SK-N-SH (cell line): ENCODE results near the gene CLCNKB. TPM values are rescaled to one million over a fixed set of nuclear protein-coding genes. Genes with fewer than 3 reads are reported as not detected.

ENCODE experiments used
- CTCF ChIA-PET: fragments of 300-600, 350-600 bp; formaldehyde crosslinking; extraction: SDS; loops from one replicate; lab custom pipeline; 2021; lab: Yijun Ruan, JAX
- POLR2A ChIA-PET: fragments of 350-600 bp; sonication (Branson Sonifier 250); formaldehyde crosslinking; extraction: SDS; loops from one replicate; lab custom pipeline; 2020; ENCODE audit warnings: antibody characterized with exemption, inconsistent platforms; lab: Yijun Ruan, JAX
- DNase-seq: peaks from one replicate; pipeline ENCODE4 v3.0.0; 2012
- H2AFZ ChIP-seq: fragments of 200-600 bp; sonication (generic); 2 replicates; pipeline ENCODE4 v1.8.1; 2016; ENCODE audit warnings: antibody characterized with exemption, mild to moderate bottlenecking, low read depth
- H3F3A ChIP-seq: fragments of 200-600 bp; sonication (generic); replicated peaks from 2 replicates; pipeline ENCODE3; 2016; ENCODE audit warnings: antibody characterized with exemption, mild to moderate bottlenecking; ENCODE audit not compliant: insufficient read depth
- H3K27ac ChIP-seq, 2 experiments: fragments of 200-500 bp in 1 of 2; fragments of 200-600 bp in 1 of 2; sonication (Bioruptor generic) in 1 of 2; sonication (generic), shearing (Covaris generic) in 1 of 2; 2 replicates each; pipeline versions ENCODE4 v1.5.1 to v1.6.1; 2014 to 2016; ENCODE audit warnings: low read depth in 2 of 2, inconsistent platforms in 1 of 2, low read length in 1 of 2, mild to moderate bottlenecking in 1 of 2, mixed read lengths in 1 of 2
- H3K27me3 ChIP-seq: fragments of 200-600 bp; sonication (generic), shearing (Covaris generic); 2 replicates; pipeline ENCODE4 v1.6.1; 2016; ENCODE audit warnings: mixed run types; ENCODE audit not compliant: insufficient read depth
- H3K36me3 ChIP-seq, 2 experiments: fragments of 200-500 bp in 1 of 2; fragments of 200-600 bp in 1 of 2; sonication (Bioruptor generic) in 1 of 2; sonication (generic) in 1 of 2; replicated peaks in 1 of 2; 2 replicates each; pipeline versions ENCODE3 to v1.5.1; 2014 to 2016; ENCODE audit warnings: low read length in 1 of 2, mild to moderate bottlenecking in 1 of 2; ENCODE audit not compliant: insufficient read depth in 2 of 2, control insufficient read depth in 1 of 2
- H3K4me1 ChIP-seq, 2 experiments: fragments of 200-500 bp in 1 of 2; fragments of 200-600 bp in 1 of 2; sonication (Bioruptor generic) in 1 of 2; sonication (generic), shearing (Covaris generic) in 1 of 2; 2 replicates each; pipeline versions ENCODE4 v1.5.1 to v1.6.1; 2014 to 2016; ENCODE audit warnings: low read depth in 1 of 2, low read length in 1 of 2, mixed run types in 1 of 2; ENCODE audit not compliant: insufficient read depth in 2 of 2, control insufficient read depth in 1 of 2
- H3K4me2 ChIP-seq: fragments of 200-600 bp; sonication (generic), shearing (Covaris generic); 2 replicates; pipeline ENCODE4 v1.6.1; 2017; ENCODE audit warnings: mixed run types
- H3K4me3 ChIP-seq, 2 experiments: fragments of 200-500 bp in 1 of 2; fragments of 200-600 bp in 1 of 2; sonication (Bioruptor generic) in 1 of 2; sonication (generic), shearing (Covaris generic) in 1 of 2; 2 replicates each; pipeline versions ENCODE4 v1.5.1 to v1.8.1; 2014 to 2016; ENCODE audit warnings: low read depth in 2 of 2, inconsistent platforms in 1 of 2, low read length in 1 of 2, mild to moderate bottlenecking in 1 of 2, mixed read lengths in 1 of 2, moderate library complexity in 1 of 2
- H3K79me2 ChIP-seq: fragments of 200-600 bp; sonication (generic); 2 replicates; pipeline ENCODE4 v1.8.1; 2017; ENCODE audit warnings: mild to moderate bottlenecking; ENCODE audit not compliant: insufficient read depth
- H3K9ac ChIP-seq: fragments of 200-600 bp; sonication (generic); 2 replicates; pipeline ENCODE4 v1.6.1; 2017; ENCODE audit warnings: mixed run types
- H3K9me2 ChIP-seq: fragments of 200-600 bp; sonication (generic); 2 replicates; pipeline ENCODE4 v1.6.1; 2017; ENCODE audit warnings: mixed run types
- H3K9me3 ChIP-seq: fragments of 200-600 bp; sonication (generic); 2 replicates; pipeline ENCODE4 v1.6.1; 2017; ENCODE audit warnings: mixed run types, mild to moderate bottlenecking, moderate library complexity
- H4K20me1 ChIP-seq: fragments of 200-600 bp; sonication (generic); 2 replicates; pipeline ENCODE4 v1.6.1; 2017; ENCODE audit warnings: mild to moderate bottlenecking, mixed run types; ENCODE audit not compliant: insufficient read depth
- ELF1 ChIP-seq: IDR thresholded peaks from 2 replicates; pipeline ENCODE4 v1.4.0; 2012
- EP300 ChIP-seq, 2 experiments: IDR thresholded peaks; 2 replicates each; pipeline versions ENCODE4 v1.4.0 to v1.6.1; 2012; ENCODE audit warnings: borderline replicate concordance in 1 of 2, low read depth in 1 of 2, low read length in 1 of 2
- FOSL2 ChIP-seq: IDR thresholded peaks from 2 replicates; pipeline ENCODE4 v1.4.0; 2012; ENCODE audit warnings: low read depth, mild to moderate bottlenecking, moderate library complexity, borderline replicate concordance
- FOXM1 ChIP-seq: IDR thresholded peaks from 2 replicates; pipeline ENCODE4 v1.4.0; 2012; ENCODE audit warnings: low read depth, mild to moderate bottlenecking
- GABPA ChIP-seq: IDR thresholded peaks from 2 replicates; pipeline ENCODE4 v1.4.0; 2012; ENCODE audit warnings: low read depth, mild to moderate bottlenecking
- GATA2 ChIP-seq: sonication (generic); formaldehyde crosslinking; IDR thresholded peaks from 2 replicates; pipeline ENCODE4 v1.5.0; 2020; ENCODE audit warnings: mild to moderate bottlenecking, missing genetic modification reagents
- IRF3 ChIP-seq: fragments of 150-350 bp; IDR thresholded peaks from 2 replicates; pipeline ENCODE4 v1.6.1; 2016; ENCODE audit warnings: mild to moderate bottlenecking, low read depth, low read length
- MXI1 ChIP-seq: IDR thresholded peaks from 2 replicates; pipeline ENCODE4 v1.6.1; 2012; ENCODE audit warnings: mild to moderate bottlenecking, low read depth, low read length, improper control_type of control experiment
- NRF1 ChIP-seq: IDR thresholded peaks from 2 replicates; pipeline ENCODE4 v1.6.1; 2012; ENCODE audit warnings: low read depth, mild to moderate bottlenecking, low read length
- PBX3 ChIP-seq: IDR thresholded peaks from 2 replicates; pipeline ENCODE4; 2012
- RAD21 ChIP-seq: IDR thresholded peaks from 2 replicates; pipeline ENCODE4 v1.6.1; 2012; ENCODE audit warnings: mild to moderate bottlenecking, low read length
- REST ChIP-seq: IDR thresholded peaks from 2 replicates; pipeline ENCODE4 v1.6.1; 2012; ENCODE audit warnings: mild to moderate bottlenecking, low read depth, low read length, moderate library complexity
- RXRA ChIP-seq: IDR thresholded peaks from 2 replicates; pipeline ENCODE4 v1.4.0; 2012; ENCODE audit warnings: low read depth, mild to moderate bottlenecking, borderline replicate concordance
- TAF1 ChIP-seq: IDR thresholded peaks from 2 replicates; pipeline ENCODE4 v1.6.1; 2012; ENCODE audit warnings: low read depth, mild to moderate bottlenecking, low read length, moderate library complexity, borderline replicate concordance
- TEAD4 ChIP-seq: IDR thresholded peaks from 2 replicates; pipeline ENCODE4 v1.4.0; 2012; ENCODE audit warnings: mild to moderate bottlenecking, borderline replicate concordance; ENCODE audit not compliant: insufficient read depth
- USF1 ChIP-seq: IDR thresholded peaks from 2 replicates; pipeline ENCODE4 v1.4.0; 2012; ENCODE audit warnings: low read depth, borderline replicate concordance
- USF2 ChIP-seq: fragments of 150-350 bp; IDR thresholded peaks from 2 replicates; pipeline ENCODE4 v1.6.1; 2017; ENCODE audit warnings: antibody characterized with exemption, low read length, low read depth, borderline replicate concordance
- WGBS: methylation state at CpG from one replicate; pipeline ENCODE4 v1.1.6; 2017; ENCODE audit warnings: low lambda C conversion rate; 5-methylcytosine and 5-hydroxymethylcytosine counted together
- polyA plus RNA-seq, 3 experiments: library from polyadenylated mRNA; depleted of rRNA; stranded (reverse); fragments of >200 nt; gene quantifications; 2 replicates each; pipeline ENCODE4 v1.2.3, GENCODE V29; 2012

Gene CLCNKB
- polyA plus RNA-seq, 1 of the 3 experiments (the other 2 are of a cell fraction) = 0.41 TPM

- CTCF ChIA-PET = interaction anchor here (1.0 to 4.8 kb wide), 6 partner anchors 19 to 222 kb away, joined by 3 to 27 read pairs (median 4); no protein-coding TSS in a partner anchor
Observed at GRCh38 chr1:16013908-16014258, 29.7 kb upstream of the CLCNKB start.

More at GRCh38 chr1:16013908-16014258, 29.7 kb upstream of the CLCNKB start:
- no peaks in the 10 kb centered on the region for H4K20me1 ChIP-seq
- H3K9me3 ChIP-seq = no peaks in the 10 kb centered on the region
- H3K4me3 ChIP-seq = no peak overlapping the region
- peaks cover 0 to 40% of the 10 kb centered on the region in 2 experiments; a peak in 1 of 4 replicates for H3K4me1 ChIP-seq
- no peaks in the 10 kb centered on the region for H3K27me3 ChIP-seq
- no peak for TF ChIP-seq ELF1
- no peak for TF ChIP-seq GATA2
- no peak for TF ChIP-seq PBX3
- TF ChIP-seq TEAD4 = no peak
- no peak for TF ChIP-seq TAF1
- no peak for TF ChIP-seq USF2
- TF ChIP-seq RXRA = no peak
- TF ChIP-seq IRF3 = no peak
- TF ChIP-seq USF1 = no peak
- no peak for TF ChIP-seq FOSL2
- TF ChIP-seq EP300 (IDR thresholded peaks at IDR 0.05; ENCODE audit: borderline replicate concordance in 1 of 2, low read depth in 1 of 2, low read length in 1 of 2) = no peak
- TF ChIP-seq FOXM1 = no peak
- no peak for TF ChIP-seq MXI1
- no peak for TF ChIP-seq NRF1
- TF ChIP-seq RAD21 = no peak
- TF ChIP-seq REST = no peak
- no peak for TF ChIP-seq GABPA
- H3K36me3 ChIP-seq = no peaks in the 10 kb centered on the region
- H3K4me2 ChIP-seq = no peak overlapping the region
- H3K79me2 ChIP-seq = no peaks in the 10 kb centered on the region
- no peak overlapping the region for H3K27ac ChIP-seq
- no peak for DNase-seq
- H3F3A ChIP-seq = no peaks in the 10 kb centered on the region
- no peaks in the 10 kb centered on the region for H3K9me2 ChIP-seq
- no CpG with 5 or more reads among the region's 4 CpGs for WGBS
- POLR2A ChIA-PET = no interaction called here
- H2AFZ ChIP-seq = no peak overlapping the region
- no peak overlapping the region for H3K9ac ChIP-seq
